ENCODE data around the gene MACROD2. TPM values are rescaled to one million over a fixed set of nuclear protein-coding genes. Genes with fewer than 3 reads are reported as not detected.

MACROD2 gene
- total RNA-seq, 2 donors from 2014 or later: 0.94 to 10.4 TPM

- H3K4me1 ChIP-seq: no peaks in the 10 kb centered on the region
- DNase-seq (ENCODE audit: low spot score): no peak
- H3K27ac ChIP-seq: no peak overlapping the region
- H3K4me3 ChIP-seq: no peak overlapping the region
- H3K36me3 ChIP-seq: no peaks in the 10 kb centered on the region
- no peaks in the 10 kb centered on the region for H3K27me3 ChIP-seq
- TF ChIP-seq CTCF (IDR thresholded peaks at IDR 0.05): no peak
- H3K9me3 ChIP-seq: no peaks in the 10 kb centered on the region
Measured at GRCh38 chr20:14801591-14802325, 806.4 kb downstream of the MACROD2 start.

DNA sequence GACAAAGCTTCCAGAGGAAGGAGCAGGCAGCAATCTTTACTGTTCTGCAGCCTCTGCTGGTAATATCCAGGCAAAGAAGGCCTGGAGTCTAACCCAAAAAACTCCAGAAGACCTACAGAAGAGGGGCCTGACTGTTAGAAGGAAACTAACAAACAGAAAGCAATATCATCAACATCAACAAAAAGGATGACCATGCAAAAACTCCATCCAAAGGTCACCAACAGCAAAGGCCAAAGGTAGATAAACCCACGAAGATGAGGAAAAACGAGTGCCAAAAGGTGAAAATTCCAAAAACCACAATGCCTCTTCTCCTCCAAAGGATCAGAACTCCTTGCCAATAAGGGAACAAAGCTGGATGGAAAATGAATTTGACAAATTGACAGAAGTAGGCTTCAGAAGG is 811.9 kb downstream of the MACROD2 start:
- Histone ChIP-seq H3K4me3 (no peak overlapping the region), H3K27me3 (no peaks in the 10 kb centered on the region), H3K9me3 (no peaks in the 10 kb centered on the region), H3K4me1 (no peaks in the 10 kb centered on the region), H3K27ac (no peak overlapping the region), H3K36me3 (no peaks in the 10 kb centered on the region)
- DNase-seq (ENCODE audit: low spot score): no peak
- no peak for TF ChIP-seq CTCF (IDR thresholded peaks at IDR 0.05)

DNA sequence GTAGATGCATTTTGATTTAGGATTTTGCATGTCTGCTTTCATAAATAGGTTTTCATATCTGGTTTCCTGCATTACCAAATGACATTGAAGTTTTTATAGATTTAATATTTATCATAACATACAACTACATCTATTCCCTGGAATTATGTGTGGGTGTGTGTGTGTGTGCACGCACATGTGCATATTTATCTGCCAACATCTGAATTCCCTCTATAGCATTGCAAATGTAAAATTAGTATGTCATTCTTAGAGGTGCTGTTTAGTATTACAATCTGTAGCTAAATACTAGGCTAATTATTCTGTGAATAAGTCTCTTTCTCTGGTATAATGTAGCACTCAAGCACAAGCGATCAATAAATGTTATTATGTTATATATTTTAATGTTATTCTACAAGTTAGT is 820.0 kb downstream of the MACROD2 start:
- no peak for DNase-seq (ENCODE audit: low spot score)
- H3K4me3 ChIP-seq: no peak overlapping the region
- no peak overlapping the region for H3K27ac ChIP-seq
- H3K9me3 ChIP-seq: peaks cover 0 to 3% of the 10 kb centered on the region in 2 donors
- no peak for TF ChIP-seq CTCF (IDR thresholded peaks at IDR 0.05)
- no peaks in the 10 kb centered on the region for H3K4me1 ChIP-seq
- no peaks in the 10 kb centered on the region for H3K27me3 ChIP-seq
- no peaks in the 10 kb centered on the region for H3K36me3 ChIP-seq

DNA sequence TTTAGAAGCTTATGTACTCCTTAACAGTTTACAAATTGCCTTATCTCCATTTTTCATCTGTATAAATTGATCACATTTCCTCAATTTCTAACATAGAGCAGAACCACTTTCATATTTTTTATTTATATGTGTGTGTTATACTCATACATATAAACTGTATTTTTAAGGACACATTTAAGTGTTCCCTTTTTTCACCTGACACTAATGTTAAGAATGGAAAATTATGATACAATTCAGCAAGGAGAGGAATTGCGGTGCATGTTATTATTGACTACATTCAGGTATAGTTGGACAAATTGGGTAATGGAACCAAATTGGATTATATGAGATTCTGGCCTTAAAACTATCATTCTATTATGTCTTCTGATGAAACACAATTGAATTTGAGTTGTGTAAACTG is 821.2 kb downstream of the MACROD2 start:
- Histone ChIP-seq H3K36me3 (no peaks in the 10 kb centered on the region), H3K4me3 (no peak overlapping the region), H3K27ac (no peak overlapping the region), H3K27me3 (no peaks in the 10 kb centered on the region), H3K4me1 (no peaks in the 10 kb centered on the region), H3K9me3 (peaks cover 0 to 3% of the 10 kb centered on the region in 2 donors)
- no peak for DNase-seq (ENCODE audit: low spot score)
- TF ChIP-seq CTCF (IDR thresholded peaks at IDR 0.05): no peak

DNA sequence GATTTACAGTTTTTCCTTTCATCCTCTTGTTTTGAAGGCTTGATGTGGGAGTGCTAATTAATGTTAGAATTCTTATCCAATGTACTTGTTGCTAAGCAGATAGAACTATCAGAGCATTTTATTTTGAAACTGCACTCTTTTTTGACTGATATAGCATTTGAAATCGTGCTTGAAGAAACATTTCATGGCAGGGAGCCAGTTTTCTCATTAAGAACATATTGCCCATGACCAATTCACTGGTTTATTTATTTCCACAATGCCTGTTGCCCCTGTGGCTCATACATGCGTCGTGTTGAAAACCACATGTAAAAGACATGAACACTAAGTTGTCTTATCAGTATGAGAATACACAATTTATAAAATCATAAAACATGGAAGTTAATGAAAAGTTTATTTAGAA is 821.8 kb downstream of the MACROD2 start:
- no peak overlapping the region for H3K27ac ChIP-seq
- DNase-seq (ENCODE audit: low spot score): no peak
- H3K4me3 ChIP-seq: no peak overlapping the region
- H3K4me1 ChIP-seq: no peaks in the 10 kb centered on the region
- no peak for TF ChIP-seq CTCF (IDR thresholded peaks at IDR 0.05)
- H3K9me3 ChIP-seq: peaks cover 0 to 3% of the 10 kb centered on the region in 2 donors
- H3K36me3 ChIP-seq: no peaks in the 10 kb centered on the region
- no peaks in the 10 kb centered on the region for H3K27me3 ChIP-seq

DNA sequence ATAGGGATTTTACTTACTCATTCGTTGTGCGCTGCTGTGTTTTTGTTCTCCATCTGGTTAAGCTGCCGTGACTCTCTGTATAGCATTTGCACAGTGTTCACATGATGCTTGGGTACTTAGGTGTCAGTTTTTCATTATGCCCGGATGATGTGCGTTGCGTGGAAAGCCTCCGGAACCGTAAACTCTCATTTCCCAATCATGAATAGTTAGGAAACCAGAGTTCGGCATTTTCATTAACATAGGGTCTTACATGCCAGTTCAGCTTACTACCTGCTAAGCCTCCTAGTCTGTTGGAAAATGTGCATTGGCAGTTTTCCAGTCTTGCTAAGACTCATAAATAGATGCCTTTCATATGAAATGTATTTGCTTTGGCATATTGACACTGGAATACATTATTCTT is 825.5 kb downstream of the MACROD2 start:
- Histone ChIP-seq H3K36me3 (no peaks in the 10 kb centered on the region), H3K27me3 (no peaks in the 10 kb centered on the region)

More for the DNA sequence above, 825.5 kb downstream of the MACROD2 start:
- Histone ChIP-seq H3K9me3 (no peaks in the 10 kb centered on the region), H3K4me3 (no peak overlapping the region), H3K4me1 (no peaks in the 10 kb centered on the region), H3K27ac (no peak overlapping the region)
- no peak for DNase-seq (ENCODE audit: low spot score)
- TF ChIP-seq CTCF (IDR thresholded peaks at IDR 0.05): no peak

Measured in right atrium auricular region (tissue), 2 donors.